Measurements from ENCODE around the gene ATF6B.

Gene ATF6B

GRCh38 chr6:32132110-32132509 lies 4.1 kb upstream of the ATF6B start:
- DNase-seq (ENCODE audit: insufficient read length, low spot score) (no peak), FAIRE-seq (no peak)

GRCh38 chr6:32131439-32131948 lies 3.4 kb upstream of the ATF6B start:
- no peak for DNase-seq (ENCODE audit: insufficient read length, low spot score)
- FAIRE-seq = no peak

GRCh38 chr6:32129297-32130088 lies 1.4 kb upstream of the ATF6B start:
- no peak for DNase-seq (ENCODE audit: insufficient read length, low spot score)
- FAIRE-seq = no peak

- FAIRE-seq = no peak
- no peak for DNase-seq (ENCODE audit: insufficient read length, low spot score)
Measured at GRCh38 chr6:32128751-32129296, 778 bp upstream of the ATF6B start.

GRCh38 chr6:32127409-32127716 lies 683 bp downstream of the ATF6B start:
- no peak for FAIRE-seq
- DNase-seq (ENCODE audit: insufficient read length, low spot score) = no peak

- DNase-seq (ENCODE audit: insufficient read length, low spot score) = no peak
- FAIRE-seq = no peak
Measured at GRCh38 chr6:32126880-32127279, 1.2 kb downstream of the ATF6B start.

GRCh38 chr6:32123681-32124080 lies 4.4 kb downstream of the ATF6B start:
- FAIRE-seq (no peak), DNase-seq (ENCODE audit: insufficient read length, low spot score) (no peak)

- DNase-seq (ENCODE audit: insufficient read length, low spot score) (no peak), FAIRE-seq (no peak)
Measured at GRCh38 chr6:32120573-32121059, 7.4 kb downstream of the ATF6B start.

GRCh38 chr6:32118782-32119628 lies 9.0 kb downstream of the ATF6B start:
- DNase-seq (ENCODE audit: insufficient read length, low spot score) (peak; percentile 69), FAIRE-seq (peak; percentile 31)

- no peak for FAIRE-seq
- DNase-seq (ENCODE audit: insufficient read length, low spot score) = no peak
Measured at GRCh38 chr6:32117461-32117860, 10.6 kb downstream of the ATF6B start.

GRCh38 chr6:32116674-32117073 lies 11.4 kb downstream of the ATF6B start:
- FAIRE-seq (no peak), DNase-seq (ENCODE audit: insufficient read length, low spot score) (no peak)

- DNase-seq (ENCODE audit: insufficient read length, low spot score) = no peak
- no peak for FAIRE-seq
Measured at GRCh38 chr6:32115623-32116022, 12.4 kb downstream of the ATF6B start.

- DNase-seq (ENCODE audit: insufficient read length, low spot score) = no peak
- FAIRE-seq = no peak
Measured at GRCh38 chr6:32114796-32115195, 13.2 kb downstream of the ATF6B start.

GRCh38 chr6:32113386-32114352 lies 14.4 kb downstream of the ATF6B start:
- DNase-seq (ENCODE audit: insufficient read length, low spot score) = no peak

GRCh38 chr6:32112431-32112980 lies 15.5 kb downstream of the ATF6B start:
- no peak for DNase-seq (ENCODE audit: insufficient read length, low spot score)
- no peak for FAIRE-seq

More at GRCh38 chr6:32113386-32114352, 14.4 kb downstream of the ATF6B start:
- no peak for FAIRE-seq

GRCh38 chr6:32111424-32112066 lies 16.5 kb downstream of the ATF6B start:
- no peak for DNase-seq (ENCODE audit: insufficient read length, low spot score)
- FAIRE-seq = no peak

GRCh38 chr6:32110632-32111031 lies 17.4 kb downstream of the ATF6B start:
- DNase-seq (ENCODE audit: insufficient read length, low spot score) = no peak
- no peak for FAIRE-seq

- DNase-seq (ENCODE audit: insufficient read length, low spot score) = no peak
- FAIRE-seq = no peak
Measured at GRCh38 chr6:32109765-32110160, 18.3 kb downstream of the ATF6B start.

GRCh38 chr6:32109114-32109764 lies 18.8 kb downstream of the ATF6B start, which contains the start of gene TNXB:
TSS of gene TNXB (minus strand) at chr6:32109338. CDS start at chr6:32098198, 11,140 bp downstream.
- DNase-seq (ENCODE audit: insufficient read length, low spot score) (no peak), FAIRE-seq (no peak)
